HCT116 (cell line): ENCODE results near the gene CPOX.
"Not testable (repeated sequence)": the region's sequence is repeated elsewhere in the genome, so short reads cannot be mapped to it uniquely, and the experiment has no call there.

Source experiments
- CTCF ChIP-seq, 3 experiments: fragments of 200-600 bp in 1 of 3; sonication (generic) in 1 of 3; IDR thresholded peaks in 2 of 3; conservative IDR thresholded peaks in 1 of 3; 2 replicates each; pipeline ENCODE4 v1.5.1; 2012 to 2017; ENCODE audit warnings: low read depth in 2 of 3, low read length in 2 of 3, antibody characterized with exemption in 1 of 3, borderline replicate concordance in 1 of 3, control low read depth in 1 of 3, mild to moderate bottlenecking in 1 of 3, mixed read lengths in 1 of 3, mixed run types in 1 of 3, moderate library complexity in 1 of 3; ENCODE audit not compliant: insufficient read depth in 1 of 3
- EGR1 ChIP-seq: IDR thresholded peaks from 2 replicates; pipeline ENCODE4 v1.6.1; 2012; ENCODE audit warnings: low read depth
- EZH2 ChIP-seq: fragments of 200-600 bp; sonication (generic); IDR thresholded peaks from 2 replicates; pipeline ENCODE4 v1.6.1; 2017; ENCODE audit warnings: antibody characterized with exemption, mixed run types
- EZH2phosphoT487 ChIP-seq: fragments of 200-600 bp; IDR thresholded peaks from 2 replicates; pipeline ENCODE4 v1.6.1; 2018; ENCODE audit warnings: antibody characterized with exemption, borderline replicate concordance
- POLR2A ChIP-seq: IDR thresholded peaks from 2 replicates; pipeline ENCODE4 v1.7.0; 2011; ENCODE audit warnings: borderline replicate concordance; ENCODE audit not compliant: insufficient read depth, insufficient read length; ENCODE audit errors: extremely low read depth
- POLR2AphosphoS5 ChIP-seq: IDR thresholded peaks from 2 replicates; pipeline ENCODE4 v1.6.1; 2011; ENCODE audit warnings: mild to moderate bottlenecking, low read depth, low read length, moderate library complexity
- RAD21 ChIP-seq: IDR thresholded peaks from 2 replicates; pipeline ENCODE4 v1.6.1; 2012; ENCODE audit warnings: low read depth, mild to moderate bottlenecking
- SIN3A ChIP-seq: IDR thresholded peaks from 2 replicates; pipeline ENCODE4 v1.6.1; 2012; ENCODE audit warnings: low read depth

- TF ChIP-seq EGR1; EZH2phosphoT487; CTCF (IDR thresholded peaks at IDR 0.05 in 2 of 3, conservative IDR thresholded peaks at IDR 0.05 in 1 of 3; ENCODE audit: borderline replicate concordance in 1 of 3, insufficient read depth in 1 of 3, low read depth in 2 of 3, low read length in 2 of 3); POLR2AphosphoS5; EZH2; SIN3A; POLR2A; RAD21: not testable (repeated sequence)
Measured at GRCh38 chr3:98641756-98642155, 48.3 kb upstream of the CPOX start.
